H9 (cell line): ENCODE measurements around the gene AGL. TPM values are rescaled to one million over a fixed set of nuclear protein-coding genes. Genes with fewer than 3 reads are reported as not detected.

Experiments
- DNase-seq: peaks from one replicate; pipeline ENCODE4 v3.0.0-alpha.2; 2017
- H2AFZ ChIP-seq: one replicate; pipeline ENCODE4 v1.6.1; 2013; ENCODE audit warnings: mild to moderate bottlenecking, low read length, control low read depth, moderate library complexity
- H2AK5ac ChIP-seq: 2 replicates; pipeline ENCODE4 v1.6.1; 2013; ENCODE audit warnings: low read length, control low read depth, mixed read lengths; ENCODE audit not compliant: insufficient read length
- H2BK120ac ChIP-seq: one replicate; pipeline ENCODE4 v1.6.1; 2013; ENCODE audit warnings: low read depth, mild to moderate bottlenecking, low read length, control low read depth, inconsistent platforms; ENCODE audit not compliant: poor library complexity, severe bottlenecking
- H2BK12ac ChIP-seq: 2 replicates; pipeline ENCODE4 v1.6.1; 2013; ENCODE audit warnings: low read length, control low read depth, mixed read lengths, low read depth; ENCODE audit not compliant: insufficient read length
- H2BK15ac ChIP-seq: 2 replicates; pipeline ENCODE4 v1.6.1; 2013; ENCODE audit warnings: low read depth, low read length, control low read depth
- H2BK20ac ChIP-seq: one replicate; pipeline ENCODE4 v1.6.1; 2013; ENCODE audit warnings: low read depth, mild to moderate bottlenecking, low read length, control low read depth, inconsistent platforms; ENCODE audit not compliant: poor library complexity, severe bottlenecking
- H2BK5ac ChIP-seq: 2 replicates; pipeline ENCODE4 v1.6.1; 2013; ENCODE audit warnings: low read length, control low read depth, mixed read lengths; ENCODE audit not compliant: insufficient read length
- H3K14ac ChIP-seq: 2 replicates; pipeline ENCODE4 v1.6.1; 2013; ENCODE audit warnings: low read length, control low read depth; ENCODE audit not compliant: insufficient read depth
- H3K18ac ChIP-seq: 2 replicates; pipeline ENCODE4 v1.6.1; 2013; ENCODE audit warnings: low read depth, mild to moderate bottlenecking, mixed read lengths, low read length, control low read depth; ENCODE audit not compliant: insufficient read length
- H3K23ac ChIP-seq: 2 replicates; pipeline ENCODE4 v1.6.1; 2013; ENCODE audit warnings: low read length, control low read depth, mixed read lengths, low read depth; ENCODE audit not compliant: insufficient read length
- H3K23me2 ChIP-seq: 2 replicates; pipeline ENCODE4 v1.6.1; 2013; ENCODE audit warnings: low read depth, mild to moderate bottlenecking, mixed read lengths, low read length, control low read depth; ENCODE audit not compliant: insufficient read length, poor library complexity, severe bottlenecking
- H3K27ac ChIP-seq: 2 replicates; pipeline ENCODE4 v1.5.1; 2013; ENCODE audit warnings: low read length, control low read depth, mixed read lengths, low read depth; ENCODE audit not compliant: insufficient read length
- H3K27me3 ChIP-seq: 2 replicates; pipeline ENCODE4 v1.6.1; 2013; ENCODE audit warnings: low read length, control low read depth, inconsistent platforms; ENCODE audit not compliant: insufficient read depth
- H3K4ac ChIP-seq: 2 replicates; pipeline ENCODE4 v1.6.1; 2013; ENCODE audit warnings: low read depth, mild to moderate bottlenecking, control low read depth, inconsistent platforms, low read length, moderate library complexity
- H3K4me1 ChIP-seq: 2 replicates; pipeline ENCODE4 v1.6.1; 2013; ENCODE audit warnings: low read length, control low read depth, inconsistent platforms; ENCODE audit not compliant: insufficient read depth
- H3K4me2 ChIP-seq: 2 replicates; pipeline ENCODE4 v1.6.1; 2013; ENCODE audit warnings: low read length, control low read depth, mixed read lengths; ENCODE audit not compliant: insufficient read length, insufficient read depth
- H3K56ac ChIP-seq: 2 replicates; pipeline ENCODE4 v1.6.1; 2013; ENCODE audit warnings: low read depth, mild to moderate bottlenecking, mixed read lengths, low read length, control low read depth; ENCODE audit not compliant: insufficient read length
- H3K79me1 ChIP-seq: 2 replicates; pipeline ENCODE4 v1.6.1; 2013; ENCODE audit warnings: low read depth, mild to moderate bottlenecking, moderate library complexity, low read length, control low read depth, inconsistent platforms; ENCODE audit not compliant: insufficient read depth, poor library complexity, severe bottlenecking
- H3K79me2 ChIP-seq: 2 replicates; pipeline ENCODE4 v1.6.1; 2013; ENCODE audit warnings: low read length, control low read depth, inconsistent platforms; ENCODE audit not compliant: insufficient read depth
- H3K9ac ChIP-seq: 2 replicates; pipeline ENCODE4 v1.6.1; 2013; ENCODE audit warnings: low read length, control low read depth, mixed read lengths; ENCODE audit not compliant: insufficient read length; ENCODE audit errors: extremely low read depth
- H3K9me3 ChIP-seq: one replicate; pipeline ENCODE4 v1.6.1; 2013; ENCODE audit warnings: low read depth, low read length, inconsistent platforms; ENCODE audit not compliant: control insufficient read depth
- H3T11ph ChIP-seq: one replicate; pipeline ENCODE4 v1.6.1; 2013; ENCODE audit warnings: mild to moderate bottlenecking, low read length, control low read depth, inconsistent platforms
- H4K20me1 ChIP-seq: one replicate; pipeline ENCODE4 v1.6.1; 2013; ENCODE audit not compliant: control insufficient read depth, insufficient read length, insufficient read depth
- H4K5ac ChIP-seq: 2 replicates; pipeline ENCODE4 v1.6.1; 2013; ENCODE audit warnings: low read depth, mild to moderate bottlenecking, mixed read lengths, low read length, control low read depth; ENCODE audit not compliant: insufficient read length
- H4K8ac ChIP-seq: replicated peaks from 2 replicates; pipeline ENCODE4 v1.6.1; 2013; ENCODE audit warnings: low read length, control low read depth, mixed read lengths, low read depth; ENCODE audit not compliant: insufficient read length
- H4K91ac ChIP-seq: 2 replicates; pipeline ENCODE4 v1.6.1; 2013; ENCODE audit warnings: low read depth, mild to moderate bottlenecking, moderate library complexity, mixed read lengths, low read length, control low read depth; ENCODE audit not compliant: insufficient read length
- H3K27ac Mint-ChIP-seq, 3 experiments: 2 replicates in 2 of 3; 3 replicates in 1 of 3; pipeline ENCODE4 v1.8.0; 2020 to 2021; ENCODE audit warnings: mixed read lengths in 3 of 3, mild to moderate bottlenecking in 1 of 3, moderate library complexity in 1 of 3
- H3K27me3 Mint-ChIP-seq: 2 replicates; pipeline ENCODE4 v1.8.0; 2021; ENCODE audit warnings: low read depth, mild to moderate bottlenecking, moderate library complexity, mixed read lengths
- H3K36me3 Mint-ChIP-seq, 3 experiments: 2 replicates in 2 of 3; 3 replicates in 1 of 3; pipeline ENCODE4 v1.8.0; 2020 to 2021; ENCODE audit warnings: low read depth in 3 of 3, mixed read lengths in 3 of 3; ENCODE audit not compliant: insufficient read depth in 1 of 3
- H3K4me1 Mint-ChIP-seq, 2 experiments: 2 replicates each; pipeline ENCODE4 v1.8.0; 2020; ENCODE audit warnings: mixed read lengths in 2 of 2
- H3K4me3 Mint-ChIP-seq, 2 experiments: 2 replicates in 1 of 2; 3 replicates in 1 of 2; pipeline ENCODE4 v1.8.0; 2020 to 2021; ENCODE audit warnings: mild to moderate bottlenecking in 2 of 2, mixed read lengths in 2 of 2, moderate library complexity in 1 of 2
- H3K9me3 Mint-ChIP-seq, 2 experiments: 2 replicates in 1 of 2; 3 replicates in 1 of 2; pipeline ENCODE4 v1.8.0; 2020; ENCODE audit warnings: mild to moderate bottlenecking in 2 of 2, mixed read lengths in 2 of 2, moderate library complexity in 1 of 2
- WGBS: extraction: QIAGEN DNeasy Blood & Tissue Kit; methylation state at CpG from one replicate; pipeline ENCODE4 v1.1.7; 2013; ENCODE audit warnings: missing lambda C conversion rate, low lambda C conversion rate, mixed read lengths; ENCODE audit not compliant: insufficient read length; ENCODE audit errors: extremely low coverage; 5-methylcytosine and 5-hydroxymethylcytosine counted together
- total RNA-seq: library from RNA; stranded (reverse); gene quantifications from 2 replicates; pipeline ENCODE4 v1.2.1, GENCODE V29; 2021
- TF ChIP-seq, protein P1 (sequence below): fragments of 200-600 bp; sonication (generic); conservative IDR thresholded peaks from 3 replicates; pipeline ENCODE4 v1.8.0; 2021; ENCODE audit warnings: antibody characterized with exemption, mild to moderate bottlenecking

AGL gene
- total RNA-seq, 1 experiment from 2014 or later, result 24.0 TPM

- Histone ChIP-seq H3K4me1 (no peaks in the 10 kb centered on the region), H2BK12ac (no peak overlapping the region), H4K8ac (no peak overlapping the region), H2AFZ (no peak overlapping the region), H4K20me1 (no peaks in the 10 kb centered on the region), H2BK120ac (no peak overlapping the region), H3K18ac (no peak overlapping the region), H3K23ac (no peak overlapping the region), H3K9me3 (no peaks in the 10 kb centered on the region), H2BK20ac (no peak overlapping the region), H2AK5ac (no peak overlapping the region), H3K4me2 (no peak overlapping the region), H3K14ac (no peak overlapping the region), H3K23me2 (no peaks in the 10 kb centered on the region), H4K91ac (no peak overlapping the region), H3K79me1 (no peaks in the 10 kb centered on the region), H3K9ac (no peak overlapping the region), H3T11ph (no peak overlapping the region), H4K5ac (no peak overlapping the region), H3K27me3 (no peaks in the 10 kb centered on the region), H2BK15ac (no peak overlapping the region), H3K56ac (no peak overlapping the region), H3K27ac (no peak overlapping the region), H2BK5ac (no peak overlapping the region), H3K79me2 (no peaks in the 10 kb centered on the region), H3K4ac (no peak overlapping the region)
- TF ChIP-seq, protein P1, sequence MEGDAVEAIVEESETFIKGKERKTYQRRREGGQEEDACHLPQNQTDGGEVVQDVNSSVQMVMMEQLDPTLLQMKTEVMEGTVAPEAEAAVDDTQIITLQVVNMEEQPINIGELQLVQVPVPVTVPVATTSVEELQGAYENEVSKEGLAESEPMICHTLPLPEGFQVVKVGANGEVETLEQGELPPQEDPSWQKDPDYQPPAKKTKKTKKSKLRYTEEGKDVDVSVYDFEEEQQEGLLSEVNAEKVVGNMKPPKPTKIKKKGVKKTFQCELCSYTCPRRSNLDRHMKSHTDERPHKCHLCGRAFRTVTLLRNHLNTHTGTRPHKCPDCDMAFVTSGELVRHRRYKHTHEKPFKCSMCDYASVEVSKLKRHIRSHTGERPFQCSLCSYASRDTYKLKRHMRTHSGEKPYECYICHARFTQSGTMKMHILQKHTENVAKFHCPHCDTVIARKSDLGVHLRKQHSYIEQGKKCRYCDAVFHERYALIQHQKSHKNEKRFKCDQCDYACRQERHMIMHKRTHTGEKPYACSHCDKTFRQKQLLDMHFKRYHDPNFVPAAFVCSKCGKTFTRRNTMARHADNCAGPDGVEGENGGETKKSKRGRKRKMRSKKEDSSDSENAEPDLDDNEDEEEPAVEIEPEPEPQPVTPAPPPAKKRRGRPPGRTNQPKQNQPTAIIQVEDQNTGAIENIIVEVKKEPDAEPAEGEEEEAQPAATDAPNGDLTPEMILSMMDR, result no peak
- peaks cover 8 to 33% (median 21%) of the 10 kb centered on the region in 3 experiments for H3K36me3 Mint-ChIP-seq
- H3K27ac Mint-ChIP-seq, result no peak overlapping the region; a peak in 1 of 7 replicates
- H3K4me3 Mint-ChIP-seq, result no peak overlapping the region
- WGBS, result no CpG with 5 or more reads among the region's 4 CpGs
- H3K27me3 Mint-ChIP-seq, result no peaks in the 10 kb centered on the region
- H3K4me1 Mint-ChIP-seq, result no peaks in the 10 kb centered on the region
- DNase-seq, result no peak
- peaks cover 3 to 7% of the 10 kb centered on the region in 2 experiments; a peak in 2 of 5 replicates for H3K9me3 Mint-ChIP-seq
Observed at GRCh38 chr1:99860703-99861102, 10.5 kb downstream of the AGL start.
